NB4 (cell line): ENCODE results near the gene ZNF579.

Experiments
- TF ChIP-seq, protein P1 (sequence below): IDR thresholded peaks from one replicate; pipeline ENCODE4 v1.5.1; 2012; ENCODE audit warnings: low read depth, low read length
- TF ChIP-seq, protein P2 (sequence below): IDR thresholded peaks from 2 replicates; pipeline ENCODE4 v1.6.1; 2011; ENCODE audit warnings: low read depth, low read length

DNA sequence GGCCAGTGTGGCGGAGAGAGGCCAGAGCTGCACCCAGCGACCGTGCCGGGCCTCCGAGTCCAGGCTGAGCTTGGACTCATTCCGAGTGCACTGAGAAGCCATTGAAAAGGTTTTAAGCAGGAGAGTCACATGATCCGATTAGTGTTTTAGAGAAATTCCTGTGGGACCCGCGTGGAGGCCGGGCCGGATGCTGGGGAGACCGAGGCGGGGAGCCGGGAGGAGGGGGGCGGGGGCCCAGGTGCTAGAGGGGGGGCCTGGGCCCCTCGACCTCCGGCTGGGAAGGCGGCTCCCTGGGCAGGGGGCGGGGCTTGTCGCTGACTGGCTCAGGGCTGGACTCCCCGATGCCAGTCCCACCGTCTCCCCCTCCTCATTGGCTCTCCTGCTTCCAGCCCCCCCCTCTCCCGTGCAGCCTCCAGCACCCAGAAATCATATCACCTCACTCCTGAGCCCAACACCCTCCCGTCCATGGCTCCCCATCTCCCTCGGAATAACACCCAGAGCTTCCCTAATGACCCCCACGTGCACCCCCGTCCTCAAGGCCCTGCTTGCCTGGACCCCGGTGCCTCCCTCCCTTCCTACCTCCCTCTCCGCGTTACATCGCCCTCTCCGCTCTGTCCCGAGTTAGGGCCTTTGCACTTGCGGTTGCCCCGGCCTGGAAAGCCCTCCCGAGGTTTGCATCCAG, 5.2 kb upstream of the ZNF579 start:
- TF ChIP-seq, protein P1, sequence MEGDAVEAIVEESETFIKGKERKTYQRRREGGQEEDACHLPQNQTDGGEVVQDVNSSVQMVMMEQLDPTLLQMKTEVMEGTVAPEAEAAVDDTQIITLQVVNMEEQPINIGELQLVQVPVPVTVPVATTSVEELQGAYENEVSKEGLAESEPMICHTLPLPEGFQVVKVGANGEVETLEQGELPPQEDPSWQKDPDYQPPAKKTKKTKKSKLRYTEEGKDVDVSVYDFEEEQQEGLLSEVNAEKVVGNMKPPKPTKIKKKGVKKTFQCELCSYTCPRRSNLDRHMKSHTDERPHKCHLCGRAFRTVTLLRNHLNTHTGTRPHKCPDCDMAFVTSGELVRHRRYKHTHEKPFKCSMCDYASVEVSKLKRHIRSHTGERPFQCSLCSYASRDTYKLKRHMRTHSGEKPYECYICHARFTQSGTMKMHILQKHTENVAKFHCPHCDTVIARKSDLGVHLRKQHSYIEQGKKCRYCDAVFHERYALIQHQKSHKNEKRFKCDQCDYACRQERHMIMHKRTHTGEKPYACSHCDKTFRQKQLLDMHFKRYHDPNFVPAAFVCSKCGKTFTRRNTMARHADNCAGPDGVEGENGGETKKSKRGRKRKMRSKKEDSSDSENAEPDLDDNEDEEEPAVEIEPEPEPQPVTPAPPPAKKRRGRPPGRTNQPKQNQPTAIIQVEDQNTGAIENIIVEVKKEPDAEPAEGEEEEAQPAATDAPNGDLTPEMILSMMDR = no peak
- TF ChIP-seq, protein P2, sequence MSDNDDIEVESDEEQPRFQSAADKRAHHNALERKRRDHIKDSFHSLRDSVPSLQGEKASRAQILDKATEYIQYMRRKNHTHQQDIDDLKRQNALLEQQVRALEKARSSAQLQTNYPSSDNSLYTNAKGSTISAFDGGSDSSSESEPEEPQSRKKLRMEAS = no peak
